HepG2 (cell line): ENCODE data around the gene SSR2. TPM values are rescaled to one million over a fixed set of nuclear protein-coding genes. Genes with fewer than 3 reads are reported as not detected.

ENCODE experiments used
- ATAC-seq: fragments of 200-7000 bp; cut with Tn5 transposase; 3 replicates; pipeline ENCODE4 v1.9.1; 2020; ENCODE audit warnings: mild to moderate bottlenecking, moderate library complexity
- BruUV-seq: library from RNA; stranded (reverse); fragments of 400-500 nt; replicated peaks from 2 replicates; lab custom pipeline; 2021; lab: Mats Ljungman, UMichigan
- CTCF ChIA-PET: fragments of 300-600 bp; formaldehyde crosslinking; extraction: SDS; loops from one replicate; lab custom pipeline; 2021; ENCODE audit warnings: low total read pairs, inconsistent platforms, low intra/inter-chr PET ratio; lab: Yijun Ruan, JAX
- POLR2A ChIA-PET: fragments of 350-600 bp; sonication (Branson Sonifier 250); formaldehyde crosslinking; loops from one replicate; lab custom pipeline; 2020; ENCODE audit warnings: antibody characterized with exemption, inconsistent platforms; lab: Yijun Ruan, JAX
- DNase-seq: peaks from one replicate; pipeline ENCODE4 v3.0.0-alpha.2; 2015; ENCODE audit warnings: low spot score
- FAIRE-seq: peaks from 3 replicates; lab custom pipeline; 2011; peaks lifted over from hg19 to GRCh38; lab: Jason Lieb, UNC
- H2AFZ ChIP-seq: one replicate; pipeline ENCODE4 v1.6.1; 2011; ENCODE audit warnings: low read length, inconsistent platforms
- H3K27ac ChIP-seq: fragments of 300-600 bp; 3 replicates; pipeline ENCODE4 v1.8.0; 2011; ENCODE audit warnings: mixed run types, mild to moderate bottlenecking, mixed read lengths, low read length, inconsistent platforms; ENCODE audit not compliant: insufficient read depth; ENCODE audit errors: extremely low read length
- H3K27me3 ChIP-seq, 2 experiments: fragments of 200-600 bp in 1 of 2; 2 replicates in 1 of 2; 3 replicates in 1 of 2; pipeline versions ENCODE4 v1.6.0 to v1.8.0; 2011; ENCODE audit warnings: low read length in 2 of 2, mild to moderate bottlenecking in 2 of 2, moderate library complexity in 2 of 2, inconsistent platforms in 1 of 2; ENCODE audit not compliant: insufficient read depth in 2 of 2, control insufficient read depth in 1 of 2
- H3K36me3 ChIP-seq, 2 experiments: fragments of 200-600 bp in 1 of 2; replicated peaks in 1 of 2; 2 replicates in 1 of 2; 3 replicates in 1 of 2; pipeline versions ENCODE4 v1.5.1 to v1.8.0; 2011; ENCODE audit warnings: low read length in 2 of 2, inconsistent platforms in 1 of 2; ENCODE audit not compliant: insufficient read depth in 2 of 2, control insufficient read depth in 1 of 2
- H3K4me1 ChIP-seq: 2 replicates; pipeline ENCODE4 v1.5.1; 2012; ENCODE audit warnings: low read length, inconsistent platforms; ENCODE audit not compliant: insufficient read depth
- H3K4me2 ChIP-seq: 2 replicates; pipeline ENCODE4 v1.6.0; 2011; ENCODE audit warnings: low read depth, low read length, inconsistent platforms
- H3K4me3 ChIP-seq, 3 experiments: fragments of 200-600 bp in 1 of 3; sonication (generic), shearing (Covaris generic) in 1 of 3; replicated peaks in 1 of 3; 2 replicates each; pipeline ENCODE4 v1.5.1; 2011 to 2016; ENCODE audit warnings: low read length in 3 of 3, inconsistent platforms in 2 of 3, low read depth in 2 of 3, mild to moderate bottlenecking in 2 of 3, control low read depth in 1 of 3, mixed read lengths in 1 of 3; ENCODE audit not compliant: insufficient read depth in 1 of 3
- H3K79me2 ChIP-seq: one replicate; pipeline ENCODE4 v1.6.1; 2011; ENCODE audit warnings: low read length, inconsistent platforms; ENCODE audit not compliant: insufficient read depth
- H3K9ac ChIP-seq: 2 replicates; pipeline ENCODE4 v1.6.0; 2011; ENCODE audit warnings: mild to moderate bottlenecking, low read depth, low read length, inconsistent platforms; ENCODE audit not compliant: insufficient read depth
- H3K9me3 ChIP-seq: 2 replicates; pipeline ENCODE4 v1.5.1; 2012; ENCODE audit warnings: mild to moderate bottlenecking, low read length
- H4K20me1 ChIP-seq: 2 replicates; pipeline ENCODE4 v1.6.0; 2011; ENCODE audit warnings: inconsistent platforms, mild to moderate bottlenecking, low read length, moderate library complexity; ENCODE audit not compliant: insufficient read depth
- REPIN1 ChIP-seq: sonication (generic); formaldehyde crosslinking; IDR thresholded peaks from 2 replicates; pipeline ENCODE4 v1.8.0; 2022; ENCODE audit warnings: missing genetic modification reagents, low read depth, mild to moderate bottlenecking, borderline replicate concordance
- SOX13 ChIP-seq, 3 experiments: fragments of 450-650 bp in 1 of 3; sonication (generic) in 1 of 3; formaldehyde crosslinking in 1 of 3; IDR thresholded peaks in 2 of 3; conservative IDR thresholded peaks in 1 of 3; 2 replicates each; pipeline versions ENCODE4 v1.5.0 to v1.6.1; 2016 to 2020; ENCODE audit warnings: antibody characterized with exemption in 1 of 3, mild to moderate bottlenecking in 1 of 3, missing compliant biosample characterization in 1 of 3, missing genetic modification reagents in 1 of 3, moderate library complexity in 1 of 3
- ZNF354B ChIP-seq: sonication (generic); formaldehyde crosslinking; IDR thresholded peaks from 2 replicates; pipeline ENCODE4 v1.8.0; 2022; ENCODE audit warnings: mild to moderate bottlenecking, missing genetic modification reagents
- WGBS: methylation state at CpG from one replicate; pipeline ENCODE4 v1.1.6; 2017; ENCODE audit warnings: low lambda C conversion rate; 5-methylcytosine and 5-hydroxymethylcytosine counted together
- in situ Hi-C: cut with HindIII; loops from 2 replicates; pipeline ENCODE4 v1.10.0; 2017; ENCODE audit warnings: low pct_unique_long_range_greater_than_20kb; ENCODE audit not compliant: extremely low pct_ligation_motif_present
- intact Hi-C: fragments of 100-400 bp; cut with micrococcal nuclease; formaldehyde crosslinking; loops from one replicate; pipeline ENCODE4 v1.10.0; 2022; ENCODE audit not compliant: unreplicated experiment
- polyA plus RNA-seq, 8 experiments: library from polyadenylated mRNA; depleted of rRNA in 3 of 8; stranded (reverse) in 7 of 8; unstranded in 1 of 8; fragments of >200 nt; fragmentation: Illumina TruSeq in 4 of 8; extraction: Trizol in 4 of 8; gene quantifications; 2 replicates each; pipeline versions ENCODE4 v1.2.1 to v1.2.3, GENCODE V29; 2011 to 2016; ENCODE audit warnings: low read depth in 4 of 8, missing spikeins in 1 of 8, mixed read lengths in 1 of 8; ENCODE audit not compliant: insufficient read depth in 1 of 8
- total RNA-seq, 5 experiments: library from RNA; depleted of rRNA; stranded (reverse); fragments of >200 nt; fragmentation: Illumina TruSeq; extraction: Trizol; gene quantifications; 2 replicates each; pipeline ENCODE4 v1.2.3, GENCODE V29; 2016; ENCODE audit warnings: low read depth in 1 of 5

The SSR2 gene
- total and polyA plus RNA-seq, 2 of the 13 experiments (the other 11 are each of a cell fraction or from before 2014, with no cell fraction given): 284 to 461 TPM

GRCh38 chr1:156065871-156066270, 45.1 kb upstream of the SSR2 start:
- no peaks in the 10 kb centered on the region for H3K9me3 ChIP-seq
- no peaks in the 10 kb centered on the region for H3K79me2 ChIP-seq
- 67% methylated on average over 16 of the region's 16 CpGs for WGBS
- H3K27ac ChIP-seq: no peak overlapping the region
- intact Hi-C loops (loop anchor here (1.0 to 10.0 kb wide), 3 partner anchors 45 to 128 kb away; partner anchors contain the start of gene SSR2), in situ Hi-C loops (loop anchor here (10.0 kb wide), 1 partner anchor 121 kb away; the partner anchor contains the start of gene RXFP4)
- ATAC-seq: no peak
- CTCF ChIA-PET: interaction anchor here (1.4 to 1.6 kb wide), 2 partner anchors 40 to 128 kb away, joined by 8 to 11 read pairs; no protein-coding TSS in a partner anchor
- BruUV-seq: no TSS peak
- H3K4me2 ChIP-seq: no peak overlapping the region
- POLR2A ChIA-PET: interaction anchor here (0.7 to 2.4 kb wide), 6 partner anchors 13 to 125 kb away, joined by 3 to 9 read pairs (median 4); partner anchors contain the start of gene ARHGEF2
- H3K4me1 ChIP-seq: peaks cover 51% of the 10 kb centered on the region
- H3K9ac ChIP-seq: no peak overlapping the region
- H3K36me3 ChIP-seq: no peaks in the 10 kb centered on the region
- TF ChIP-seq ZNF354B (CRISPR knock-in tag) (no peak), REPIN1 (0 out of 2 replicates have a peak, but pooled peaks have one; percentile 15)
- DNase-seq: no peak
- no peak for FAIRE-seq
- no peak overlapping the region for H3K4me3 ChIP-seq
- H4K20me1 ChIP-seq: no peaks in the 10 kb centered on the region
- H3K27me3 ChIP-seq: no peaks in the 10 kb centered on the region
- H2AFZ ChIP-seq: no peak overlapping the region

- ATAC-seq: no peak
- ChIA-PET CTCF (no interaction called here), POLR2A (interaction anchor here (1.2 to 2.4 kb wide), 3 partner anchors 58 to 131 kb away, joined by 3 to 9 read pairs (median 7); partner anchors contain the start of gene KHDC4)
- no peak overlapping the region for H2AFZ ChIP-seq
- intact Hi-C loops: loop anchor here (10.0 kb wide), 1 partner anchor 60 kb away; no protein-coding TSS in a partner anchor
- no peak overlapping the region for H3K4me3 ChIP-seq
- no peak overlapping the region for H3K4me2 ChIP-seq
- 45% methylated on average over 3 of the region's 3 CpGs for WGBS
- no peaks in the 10 kb centered on the region for H4K20me1 ChIP-seq
- no peaks in the 10 kb centered on the region for H3K27me3 ChIP-seq
- H3K9ac ChIP-seq: no peak overlapping the region
- TF ChIP-seq SOX13 (IDR thresholded peaks at IDR 0.05) (no peak), SOX13 (CRISPR knock-in tag; conservative IDR thresholded peaks at IDR 0.05 in 1 of 2, IDR thresholded peaks at IDR 0.05 in 1 of 2) (no peak)
- TF ChIP-seq, all 625 proteins: peak for 0
- BruUV-seq: no TSS peak
- H3K27ac ChIP-seq: no peak overlapping the region
- no peaks in the 10 kb centered on the region for H3K36me3 ChIP-seq
- H3K79me2 ChIP-seq: no peaks in the 10 kb centered on the region
- no peak for FAIRE-seq
- H3K9me3 ChIP-seq: no peaks in the 10 kb centered on the region
- in situ Hi-C loops: loop anchor here (10.0 kb wide), 1 partner anchor 120 kb away; the partner anchor contains the start of gene RXFP4
- peaks cover 45% of the 10 kb centered on the region for H3K4me1 ChIP-seq
- DNase-seq: no peak
Observed at GRCh38 chr1:156065212-156065611, 44.5 kb upstream of the SSR2 start.
